Liver (tissue), 3 donors: ENCODE measurements around the gene PPP1R13B.

Experiments used
- CTCF ChIP-seq: fragments of 150-350 bp; IDR thresholded peaks from 2 replicates; pipeline ENCODE4 v1.5.1; 2017; ENCODE audit warnings: improper control_type of control experiment, low read depth, low read length; ENCODE audit not compliant: missing input control
- HNF4A ChIP-seq, 2 donors: conservative IDR thresholded peaks; 2 replicates each; pipeline ENCODE4 v1.6.1; 2016; ENCODE audit warnings: antibody characterized with exemption in 2 of 2, mild to moderate bottlenecking in 2 of 2
- TAF1 ChIP-seq: conservative IDR thresholded peaks from 2 replicates; pipeline ENCODE4 v1.6.1; 2016; ENCODE audit warnings: antibody characterized with exemption, mild to moderate bottlenecking
- YY1 ChIP-seq: IDR thresholded peaks from 2 replicates; pipeline ENCODE4 v1.6.1; 2016; ENCODE audit warnings: antibody characterized with exemption, mild to moderate bottlenecking
- donor health status: healthy.
- donor health status: healthy.

GRCh38 chr14:103746701-103747100 is 100.7 kb downstream of the PPP1R13B start:
- TF ChIP-seq CTCF (no peak), YY1 (no peak), TAF1 (no peak), HNF4A (conservative IDR thresholded peaks at IDR 0.05) (no peak)
